ENCODE results near the gene EGFLAM.

EGFLAM gene

GRCh38 chr5:38339446-38339845, 81.1 kb downstream of the EGFLAM start:
- Histone ChIP-seq H4K91ac (ENCODE audit: low read depth, low read length) (no peak overlapping the region), H3K14ac (ENCODE audit: low read length) (no peak overlapping the region), H2BK5ac (ENCODE audit: low read depth, low read length, poor library complexity) (no peak overlapping the region), H3K18ac (ENCODE audit: low read length) (no peak overlapping the region), H3K27ac (ENCODE audit: low read depth, low read length) (no peak overlapping the region), H3K4me2 (ENCODE audit: low read length) (no peak overlapping the region), H3K9ac (ENCODE audit: low read length) (no peak overlapping the region), H3K23ac (ENCODE audit: low read length) (no peak overlapping the region), H3K36me3 (ENCODE audit: control insufficient read depth in 1 of 2, insufficient read depth in 2 of 2, low read length in 2 of 2) (no peaks in the 10 kb centered on the region), H3K4me3 (ENCODE audit: low read depth, low read length) (no peak overlapping the region), H3K4me1 (ENCODE audit: control insufficient read depth in 1 of 2, insufficient read depth in 2 of 2, low read length in 2 of 2) (peaks cover 0 to 3% of the 10 kb centered on the region in 2 experiments), H4K8ac (ENCODE audit: low read depth, low read length) (no peak overlapping the region), H2AFZ (ENCODE audit: insufficient read depth, low read length, poor library complexity) (no peak overlapping the region), H2AK5ac (ENCODE audit: low read length) (no peak overlapping the region), H3K27me3 (ENCODE audit: insufficient read depth, low read length) (no peaks in the 10 kb centered on the region), H4K12ac (ENCODE audit: low read depth, low read length) (no peak overlapping the region), H2BK120ac (ENCODE audit: insufficient read depth, low read length, poor library complexity) (no peak overlapping the region), H3K4ac (ENCODE audit: low read depth, low read length) (no peak overlapping the region), H3K79me2 (ENCODE audit: control insufficient read depth, insufficient read depth, low read length, poor library complexity) (no peaks in the 10 kb centered on the region), H3K79me1 (ENCODE audit: low read length) (no peaks in the 10 kb centered on the region), H3K9me3 (ENCODE audit: insufficient read depth, low read depth, low read length) (no peaks in the 10 kb centered on the region), H2BK12ac (ENCODE audit: low read length) (no peak overlapping the region)
- DNase-seq: no peak
- no CpG with 5 or more reads among the region's 3 CpGs for WGBS (ENCODE audit: extremely low coverage, insufficient coverage, insufficient read length)

GRCh38 chr5:38341056-38341455, 82.7 kb downstream of the EGFLAM start:
- Histone ChIP-seq H3K14ac (ENCODE audit: low read length) (no peak overlapping the region), H4K12ac (ENCODE audit: low read depth, low read length) (no peak overlapping the region), H3K4ac (ENCODE audit: low read depth, low read length) (no peak overlapping the region)

GRCh38 chr5:38341641-38342040, 83.3 kb downstream of the EGFLAM start:
- no CpG with 5 or more reads among the region's 3 CpGs for WGBS (ENCODE audit: extremely low coverage, insufficient coverage, insufficient read length)
- no peaks in the 10 kb centered on the region for H3K27me3 ChIP-seq (ENCODE audit: insufficient read depth, low read length)
- no peak overlapping the region for H3K23ac ChIP-seq (ENCODE audit: low read length)
- no peak overlapping the region for H2AFZ ChIP-seq (ENCODE audit: insufficient read depth, low read length, poor library complexity)
- H3K4me2 ChIP-seq (ENCODE audit: low read length): no peak overlapping the region
- no peak overlapping the region for H4K91ac ChIP-seq (ENCODE audit: low read depth, low read length)
- no peak overlapping the region for H3K27ac ChIP-seq (ENCODE audit: low read depth, low read length)
- no peak overlapping the region for H2BK12ac ChIP-seq (ENCODE audit: low read length)
- H3K18ac ChIP-seq (ENCODE audit: low read length): no peak overlapping the region
- H3K79me2 ChIP-seq (ENCODE audit: control insufficient read depth, insufficient read depth, low read length, poor library complexity): no peaks in the 10 kb centered on the region
- no peak overlapping the region for H3K4ac ChIP-seq (ENCODE audit: low read depth, low read length)
- no peaks in the 10 kb centered on the region for H3K9me3 ChIP-seq (ENCODE audit: insufficient read depth, low read depth, low read length)
- no peak overlapping the region for H2BK120ac ChIP-seq (ENCODE audit: insufficient read depth, low read length, poor library complexity)
- H2AK5ac ChIP-seq (ENCODE audit: low read length): no peak overlapping the region
- H3K4me3 ChIP-seq (ENCODE audit: low read depth, low read length): no peak overlapping the region
- H3K9ac ChIP-seq (ENCODE audit: low read length): no peak overlapping the region
- no peak for DNase-seq
- no peaks in the 10 kb centered on the region for H3K36me3 ChIP-seq (ENCODE audit: control insufficient read depth in 1 of 2, insufficient read depth in 2 of 2, low read length in 2 of 2)
- no peak overlapping the region for H2BK5ac ChIP-seq (ENCODE audit: low read depth, low read length, poor library complexity)
- no peak overlapping the region for H4K8ac ChIP-seq (ENCODE audit: low read depth, low read length)
- no peak overlapping the region for H4K12ac ChIP-seq (ENCODE audit: low read depth, low read length)
- H3K4me1 ChIP-seq (ENCODE audit: control insufficient read depth in 1 of 2, insufficient read depth in 2 of 2, low read length in 2 of 2): peaks cover 0 to 3% of the 10 kb centered on the region in 2 experiments
- no peak overlapping the region for H3K14ac ChIP-seq (ENCODE audit: low read length)
- no peaks in the 10 kb centered on the region for H3K79me1 ChIP-seq (ENCODE audit: low read length)

More at GRCh38 chr5:38341056-38341455, 82.7 kb downstream of the EGFLAM start:
- no peak overlapping the region for H3K4me3 ChIP-seq (ENCODE audit: low read depth, low read length)
- H3K36me3 ChIP-seq (ENCODE audit: control insufficient read depth in 1 of 2, insufficient read depth in 2 of 2, low read length in 2 of 2): no peaks in the 10 kb centered on the region
- no peaks in the 10 kb centered on the region for H3K79me1 ChIP-seq (ENCODE audit: low read length)
- H3K9ac ChIP-seq (ENCODE audit: low read length): no peak overlapping the region
- H2BK5ac ChIP-seq (ENCODE audit: low read depth, low read length, poor library complexity): no peak overlapping the region
- no peak overlapping the region for H3K23ac ChIP-seq (ENCODE audit: low read length)
- H2BK120ac ChIP-seq (ENCODE audit: insufficient read depth, low read length, poor library complexity): no peak overlapping the region
- no peaks in the 10 kb centered on the region for H3K79me2 ChIP-seq (ENCODE audit: control insufficient read depth, insufficient read depth, low read length, poor library complexity)
- H2BK12ac ChIP-seq (ENCODE audit: low read length): no peak overlapping the region
- H3K4me1 ChIP-seq (ENCODE audit: control insufficient read depth in 1 of 2, insufficient read depth in 2 of 2, low read length in 2 of 2): peaks cover 0 to 3% of the 10 kb centered on the region in 2 experiments
- no peak overlapping the region for H2AFZ ChIP-seq (ENCODE audit: insufficient read depth, low read length, poor library complexity)
- DNase-seq: no peak
- H3K9me3 ChIP-seq (ENCODE audit: insufficient read depth, low read depth, low read length): no peaks in the 10 kb centered on the region
- no peak overlapping the region for H3K27ac ChIP-seq (ENCODE audit: low read depth, low read length)
- H3K27me3 ChIP-seq (ENCODE audit: insufficient read depth, low read length): no peaks in the 10 kb centered on the region
- no CpG with 5 or more reads among the region's 5 CpGs for WGBS (ENCODE audit: extremely low coverage, insufficient coverage, insufficient read length)
- no peak overlapping the region for H3K18ac ChIP-seq (ENCODE audit: low read length)
- no peak overlapping the region for H3K4me2 ChIP-seq (ENCODE audit: low read length)
- no peak overlapping the region for H4K8ac ChIP-seq (ENCODE audit: low read depth, low read length)
- H4K91ac ChIP-seq (ENCODE audit: low read depth, low read length): no peak overlapping the region
- no peak overlapping the region for H2AK5ac ChIP-seq (ENCODE audit: low read length)

GRCh38 chr5:38342261-38342660, 83.9 kb downstream of the EGFLAM start:
- Histone ChIP-seq H3K27ac (ENCODE audit: low read depth, low read length) (no peak overlapping the region), H3K9ac (ENCODE audit: low read length) (no peak overlapping the region), H2AFZ (ENCODE audit: insufficient read depth, low read length, poor library complexity) (no peak overlapping the region), H3K36me3 (ENCODE audit: control insufficient read depth in 1 of 2, insufficient read depth in 2 of 2, low read length in 2 of 2) (no peaks in the 10 kb centered on the region), H4K12ac (ENCODE audit: low read depth, low read length) (no peak overlapping the region), H3K79me1 (ENCODE audit: low read length) (no peaks in the 10 kb centered on the region), H2BK5ac (ENCODE audit: low read depth, low read length, poor library complexity) (no peak overlapping the region), H3K14ac (ENCODE audit: low read length) (no peak overlapping the region), H3K4me3 (ENCODE audit: low read depth, low read length) (no peak overlapping the region), H3K9me3 (ENCODE audit: insufficient read depth, low read depth, low read length) (no peaks in the 10 kb centered on the region), H4K91ac (ENCODE audit: low read depth, low read length) (no peak overlapping the region), H2BK12ac (ENCODE audit: low read length) (no peak overlapping the region), H2AK5ac (ENCODE audit: low read length) (no peak overlapping the region), H2BK120ac (ENCODE audit: insufficient read depth, low read length, poor library complexity) (no peak overlapping the region), H3K18ac (ENCODE audit: low read length) (no peak overlapping the region), H3K4me2 (ENCODE audit: low read length) (no peak overlapping the region), H3K4me1 (ENCODE audit: control insufficient read depth in 1 of 2, insufficient read depth in 2 of 2, low read length in 2 of 2) (peaks cover 0 to 3% of the 10 kb centered on the region in 2 experiments), H3K4ac (ENCODE audit: low read depth, low read length) (no peak overlapping the region), H3K27me3 (ENCODE audit: insufficient read depth, low read length) (no peaks in the 10 kb centered on the region), H3K79me2 (ENCODE audit: control insufficient read depth, insufficient read depth, low read length, poor library complexity) (no peaks in the 10 kb centered on the region), H3K23ac (ENCODE audit: low read length) (no peak overlapping the region), H4K8ac (ENCODE audit: low read depth, low read length) (no peak overlapping the region)
- no CpG with 5 or more reads among the region's 2 CpGs for WGBS (ENCODE audit: extremely low coverage, insufficient coverage, insufficient read length)
- DNase-seq: no peak
